Activated naive CD4-positive, alpha-beta T cell treated with anti-CD3 and anti-CD28 coated beads, Interleukin-2, amount 50 U/mL, for 72 hours (primary cell): Measurements from ENCODE around the gene CLEC1B. TPM values are rescaled to one million over a fixed set of nuclear protein-coding genes. Genes with fewer than 3 reads are reported as not detected.

Experiments
- ATAC-seq, 2 donors: fragments of 150-1000 bp; cut with Tn5 transposase; 2 replicates each; pipeline ENCODE4 v1.10.0; 2021; ENCODE audit warnings: mild to moderate bottlenecking in 2 of 2, moderate library complexity in 2 of 2
- DNase-seq, 2 donors: peaks; one replicate each; pipeline ENCODE4 v3.0.0; 2021 to 2022; ENCODE audit warnings: low spot score in 2 of 2
- H3K27ac Mint-ChIP-seq, 2 donors: one replicate each; pipeline ENCODE4 v1.8.0; 2022; ENCODE audit warnings: mild to moderate bottlenecking in 2 of 2, mixed read lengths in 2 of 2
- H3K36me3 Mint-ChIP-seq, 2 donors: one replicate each; pipeline ENCODE4 v1.8.0; 2022; ENCODE audit warnings: mixed read lengths in 2 of 2
- H3K9me3 Mint-ChIP-seq, 2 donors: one replicate each; pipeline ENCODE4 v1.8.0; 2022; ENCODE audit warnings: mixed read lengths in 2 of 2
- total RNA-seq, 2 donors: library from RNA; stranded (reverse); gene quantifications; one replicate each; pipeline ENCODE4 v1.2.3, GENCODE V29; 2022

CLEC1B gene
- total RNA-seq, 2 donors from 2014 or later: not detected

GRCh38 chr12:9944391-9944790 is 54.5 kb downstream of the CLEC1B start:
- Mint-ChIP-seq H3K36me3 (no peaks in the 10 kb centered on the region), H3K27ac (peak overlapping the region in 1 of 2 donors; percentile 69), H3K9me3 (no peaks in the 10 kb centered on the region)
- DNase-seq (no peak), ATAC-seq (no peak)

GRCh38 chr12:9943240-9943639 is 55.7 kb downstream of the CLEC1B start:
- Mint-ChIP-seq H3K27ac (peak overlapping the region in 1 of 2 donors; percentile 69), H3K36me3 (no peaks in the 10 kb centered on the region), H3K9me3 (no peaks in the 10 kb centered on the region)
- DNase-seq (peak in 1 of 2 donors; percentile 77), ATAC-seq (peak; percentile 69 to 98)

Other genes with a start within 250 kb of the CLEC1B start
- 10 to 100 TPM; 72.7 to 91.1 TPM for gene CD69, start 238.2 kb downstream of the CLEC1B start, total RNA-seq
- under 1 TPM in 1 of 2 donors, not detected in 1; 0.45 TPM for gene KLRF1, start 171.6 kb downstream of the CLEC1B start, total RNA-seq
- 10 to 100 TPM; 15.0 to 42.0 TPM for gene CLEC2B, start 129.8 kb downstream of the CLEC1B start, total RNA-seq
- gene KLRF2, start 117.6 kb downstream of the CLEC1B start, total RNA-seq: not detected
- gene CLEC2A, start 66.8 kb downstream of the CLEC1B start, total RNA-seq: not detected
- gene CLEC12A, start 27.7 kb downstream of the CLEC1B start, total RNA-seq: under 1 TPM in 1 of 2 donors, not detected in 1; 0.93 TPM
- gene CLEC12B, start 11.5 kb upstream of the CLEC1B start, total RNA-seq: not detected
- gene CLEC9A, start 31.6 kb upstream of the CLEC1B start, total RNA-seq: not detected
- gene CLEC1A, start 99.9 kb upstream of the CLEC1B start, total RNA-seq: not detected
- gene CLEC7A, start 131.1 kb upstream of the CLEC1B start, total RNA-seq: under 1 TPM in 1 of 2 donors, not detected in 1; 0.09 TPM
- gene OLR1, start 173.0 kb upstream of the CLEC1B start, total RNA-seq: not detected
- not detected for gene TMEM52B, start 179.9 kb upstream of the CLEC1B start, total RNA-seq
- 10 to 100 TPM in 1 of 2 donors, 1 to 10 TPM in 1; 3.6 to 11.0 TPM for gene GABARAPL1, start 213.8 kb upstream of the CLEC1B start, total RNA-seq